GM12872 (cell line): Measurements from ENCODE around the gene NPM1.

ENCODE experiments used
- CTCF ChIP-seq: IDR thresholded peaks from 3 replicates; pipeline ENCODE4 v1.5.1; 2011; ENCODE audit warnings: low read depth, mild to moderate bottlenecking, low read length, moderate library complexity; ENCODE audit not compliant: insufficient read depth

The NPM1 gene

DNA sequence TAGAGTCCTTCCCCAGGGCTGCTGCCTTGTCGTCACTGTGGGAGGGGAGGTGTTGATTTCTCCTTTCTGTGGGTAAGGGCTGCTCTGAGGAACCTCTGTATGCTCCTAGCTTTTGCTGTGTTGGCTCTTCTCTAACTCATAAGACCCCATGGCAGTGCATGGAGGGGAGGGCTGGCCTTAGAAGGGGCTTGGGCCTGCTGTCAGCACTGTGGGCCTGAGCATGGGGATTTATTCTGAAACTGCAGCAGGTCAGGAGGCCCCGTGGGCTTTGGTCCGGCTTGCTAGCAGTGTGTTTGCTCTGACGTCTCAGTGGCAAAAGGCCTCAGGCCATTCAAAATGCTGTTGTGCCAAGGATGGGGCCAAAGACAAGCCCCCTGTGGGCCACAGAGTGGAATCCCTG is 38.6 kb downstream of the NPM1 start:
- TF ChIP-seq CTCF = no peak

DNA sequence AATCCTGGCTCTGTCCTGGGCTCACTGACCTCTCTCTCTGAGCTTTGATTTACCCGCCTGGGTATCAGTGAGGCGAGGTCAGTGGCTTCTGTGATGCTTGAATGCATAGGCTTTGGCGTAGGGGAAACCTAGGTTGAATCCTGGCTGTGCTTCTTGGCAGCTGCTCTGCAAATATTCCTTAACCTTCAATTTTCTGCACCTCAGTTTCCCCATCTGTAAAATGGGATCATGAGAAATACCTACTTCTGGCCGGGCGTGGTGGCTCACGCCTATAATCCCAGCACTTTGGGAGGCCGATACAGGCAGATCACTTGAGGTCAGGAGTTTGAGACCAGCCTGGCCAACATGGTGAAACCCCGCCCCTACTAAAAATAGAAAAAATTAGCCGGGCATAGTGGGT is 39.0 kb downstream of the NPM1 start:
- TF ChIP-seq CTCF = no peak

GRCh38 chr5:171427318-171428167 is 39.9 kb downstream of the NPM1 start:
- no peak for TF ChIP-seq CTCF

DNA sequence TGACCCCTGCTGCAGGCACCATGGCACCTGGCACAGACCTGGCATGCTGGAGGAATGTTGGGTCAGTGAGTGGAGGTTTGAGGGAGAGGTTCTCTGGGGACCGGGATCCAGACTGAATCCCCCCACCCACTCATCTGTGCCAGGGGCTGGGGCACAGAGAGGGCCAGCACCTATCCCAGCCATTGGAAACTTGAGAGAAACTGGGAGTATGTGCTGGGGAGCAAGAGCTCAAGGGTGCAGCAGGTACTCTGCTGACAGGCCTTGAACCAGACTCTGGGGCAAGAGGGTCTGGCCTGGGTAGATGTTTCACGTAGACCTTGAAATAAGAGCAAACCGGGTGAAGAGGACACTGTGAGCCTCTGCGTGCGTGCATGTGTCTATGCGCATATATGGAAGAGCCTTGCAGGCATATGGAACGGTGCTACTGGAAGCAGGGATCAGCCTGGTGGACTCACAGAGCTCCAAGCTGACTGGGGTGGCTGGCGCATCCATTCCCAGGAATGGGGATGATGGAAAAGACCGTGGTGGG is 40.6 kb downstream of the NPM1 start:
- TF ChIP-seq CTCF = no peak

GRCh38 chr5:171428809-171429542 is 41.3 kb downstream of the NPM1 start:
- TF ChIP-seq CTCF = no peak

- no peak for TF ChIP-seq CTCF
These were observed 41.9 kb downstream of the NPM1 start for GRCh38 chr5:171429543-171429910.

DNA sequence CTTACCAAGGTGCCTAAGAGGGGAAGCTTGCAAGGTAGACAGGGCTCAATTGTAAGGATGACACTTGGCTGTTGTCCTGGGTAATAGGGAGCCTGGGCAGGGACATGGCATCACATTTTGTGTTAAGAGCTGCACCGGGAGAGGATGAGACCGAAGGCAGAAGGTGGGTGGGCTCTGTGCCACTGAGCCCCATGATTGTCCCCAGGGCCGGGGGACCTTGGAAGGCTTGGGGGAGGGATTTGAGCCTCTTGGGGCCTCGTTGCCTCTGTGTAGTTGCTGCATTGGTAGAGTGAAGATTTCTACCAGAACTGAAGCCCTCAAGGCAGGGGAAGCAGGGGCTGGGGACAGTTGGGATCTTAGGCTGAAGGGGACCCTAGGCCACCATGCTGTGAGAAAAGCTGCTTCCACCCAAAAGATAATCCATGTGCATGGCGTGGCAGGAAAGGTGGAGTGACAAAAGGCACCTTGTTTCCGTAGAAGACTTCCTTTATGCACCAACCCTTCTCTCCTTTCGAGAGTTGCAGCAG is 43.7 kb downstream of the NPM1 start:
- TF ChIP-seq CTCF = no peak
